ENCODE data around the gene SERPINA6. TPM values are rescaled to one million over a fixed set of nuclear protein-coding genes. Genes with fewer than 3 reads are reported as not detected.

Gene SERPINA6
- total and polyA plus RNA-seq, 4 donors = 0.18 to 0.77 (median 0.35) TPM

- DNase-seq (peak in 1 of 3 donors; percentile 8), ATAC-seq (ENCODE audit: insufficient read depth, low FRiP score) (no peak)
- H3K9me3 ChIP-seq (ENCODE audit: control insufficient read depth in 4 of 4, insufficient read depth in 3 of 4, low read length in 3 of 4) = no peaks in the 10 kb centered on the region
- H3K27me3 ChIP-seq (ENCODE audit: control insufficient read depth in 3 of 3, insufficient read depth in 3 of 3, low read length in 2 of 3) = no peaks in the 10 kb centered on the region
- H3K4me3 ChIP-seq = no peak within 1 kb of the TSS
- WGBS, 2 donors = 84 to 90% methylated on average over 14 of the region's 14 CpGs
- no peaks in the 10 kb centered on the region for H3K36me3 ChIP-seq (ENCODE audit: control insufficient read depth in 4 of 4, insufficient read depth in 4 of 4, low read length in 4 of 4)
- no peak within 1 kb of the TSS for H3K9ac ChIP-seq (ENCODE audit: insufficient read depth in 1 of 2, low read length in 2 of 2)
- H3K4me1 ChIP-seq (ENCODE audit: control insufficient read depth in 5 of 5, insufficient read depth in 5 of 5, low read length in 5 of 5) = no peaks in the 10 kb centered on the region
- H3K27ac ChIP-seq (ENCODE audit: low read depth in 1 of 2, low read length in 1 of 2) = no peak within 1 kb of the TSS
- no peak for TF ChIP-seq CTCF (IDR thresholded peaks at IDR 0.05; ENCODE audit: control extremely low read depth, extremely low read depth)
Observed at GRCh38 chr14:94366146-94366915, 43.2 kb upstream of the SERPINA6 start, which contains the start of gene SERPINA2. SERPINA2 (minus strand) TSS chr14:94366698.

GRCh38 chr14:94365624-94366023 is 42.5 kb upstream of the SERPINA6 start:
- H3K36me3 ChIP-seq (ENCODE audit: control insufficient read depth in 4 of 4, insufficient read depth in 4 of 4, low read length in 4 of 4) = no peaks in the 10 kb centered on the region
- WGBS, 2 donors = 80 to 89% methylated on average over 3 of the region's 3 CpGs
- DNase-seq = no peak

GRCh38 chr14:94364964-94365363 is 41.8 kb upstream of the SERPINA6 start:
- H3K9me3 ChIP-seq (ENCODE audit: control insufficient read depth in 4 of 4, insufficient read depth in 3 of 4, low read length in 3 of 4) = no peaks in the 10 kb centered on the region
- DNase-seq (peak in 1 of 3 donors; percentile 7), ATAC-seq (ENCODE audit: insufficient read depth, low FRiP score) (no peak)
- no peak overlapping the region for H3K27ac ChIP-seq (ENCODE audit: low read depth in 1 of 2, low read length in 1 of 2)
- H3K27me3 ChIP-seq (ENCODE audit: control insufficient read depth in 3 of 3, insufficient read depth in 3 of 3, low read length in 2 of 3) = no peaks in the 10 kb centered on the region
- H3K9ac ChIP-seq (ENCODE audit: insufficient read depth in 1 of 2, low read length in 2 of 2) = no peak overlapping the region
- no peak overlapping the region for H3K4me3 ChIP-seq
- no peaks in the 10 kb centered on the region for H3K36me3 ChIP-seq (ENCODE audit: control insufficient read depth in 4 of 4, insufficient read depth in 4 of 4, low read length in 4 of 4)
- H3K4me1 ChIP-seq (ENCODE audit: control insufficient read depth in 5 of 5, insufficient read depth in 5 of 5, low read length in 5 of 5) = no peaks in the 10 kb centered on the region
- no peak for TF ChIP-seq CTCF (IDR thresholded peaks at IDR 0.05; ENCODE audit: control extremely low read depth, extremely low read depth)
- 61 to 64% methylated on average over 5 of the region's 5 CpGs for WGBS, 2 donors

More at GRCh38 chr14:94365624-94366023, 42.5 kb upstream of the SERPINA6 start:
- no peak for ATAC-seq (ENCODE audit: insufficient read depth, low FRiP score)
- H3K9me3 ChIP-seq (ENCODE audit: control insufficient read depth in 4 of 4, insufficient read depth in 3 of 4, low read length in 3 of 4) = no peaks in the 10 kb centered on the region
- H3K4me3 ChIP-seq = no peak overlapping the region
- no peak overlapping the region for H3K9ac ChIP-seq (ENCODE audit: insufficient read depth in 1 of 2, low read length in 2 of 2)
- TF ChIP-seq CTCF (IDR thresholded peaks at IDR 0.05; ENCODE audit: control extremely low read depth, extremely low read depth) = no peak
- no peaks in the 10 kb centered on the region for H3K4me1 ChIP-seq (ENCODE audit: control insufficient read depth in 5 of 5, insufficient read depth in 5 of 5, low read length in 5 of 5)
- no peaks in the 10 kb centered on the region for H3K27me3 ChIP-seq (ENCODE audit: control insufficient read depth in 3 of 3, insufficient read depth in 3 of 3, low read length in 2 of 3)
- no peak overlapping the region for H3K27ac ChIP-seq (ENCODE audit: low read depth in 1 of 2, low read length in 1 of 2)

Measured in lung (tissue), 12 donors.